Measurements from ENCODE around the gene CATSPERB. TPM values are rescaled to one million over a fixed set of nuclear protein-coding genes. Genes with fewer than 3 reads are reported as not detected.
"Not testable (repeated sequence)": the region's sequence is repeated elsewhere in the genome, so short reads cannot be mapped to it uniquely, and the experiment has no call there.

Gene CATSPERB
- total RNA-seq, 2 donors from 2014 or later = 1.2 to 2.3 TPM

DNA sequence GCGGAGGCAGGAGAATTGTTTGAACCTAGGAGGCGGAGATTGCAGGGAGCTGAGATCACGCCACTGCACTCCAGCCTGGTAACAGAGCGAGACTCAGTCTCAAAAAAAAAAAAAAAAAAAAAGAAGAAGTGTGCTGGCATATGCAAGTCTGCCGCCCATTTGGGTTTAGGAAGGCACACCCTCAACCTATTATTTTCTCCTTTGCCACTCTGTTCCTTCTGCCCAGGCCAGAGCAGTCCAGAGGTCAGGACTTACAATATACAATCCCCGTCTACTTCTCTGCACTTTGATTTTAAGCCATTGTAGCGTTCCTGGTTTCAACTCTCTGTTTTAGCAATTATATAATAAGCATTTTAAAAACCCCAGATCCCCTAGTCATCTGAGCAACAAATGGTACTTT is 39.8 kb downstream of the CATSPERB start:
- TF ChIP-seq POLR2AphosphoS5 (IDR thresholded peaks at IDR 0.05) (no peak), POLR2A (IDR thresholded peaks at IDR 0.05) (no peak)
- TF ChIP-seq, protein P1, sequence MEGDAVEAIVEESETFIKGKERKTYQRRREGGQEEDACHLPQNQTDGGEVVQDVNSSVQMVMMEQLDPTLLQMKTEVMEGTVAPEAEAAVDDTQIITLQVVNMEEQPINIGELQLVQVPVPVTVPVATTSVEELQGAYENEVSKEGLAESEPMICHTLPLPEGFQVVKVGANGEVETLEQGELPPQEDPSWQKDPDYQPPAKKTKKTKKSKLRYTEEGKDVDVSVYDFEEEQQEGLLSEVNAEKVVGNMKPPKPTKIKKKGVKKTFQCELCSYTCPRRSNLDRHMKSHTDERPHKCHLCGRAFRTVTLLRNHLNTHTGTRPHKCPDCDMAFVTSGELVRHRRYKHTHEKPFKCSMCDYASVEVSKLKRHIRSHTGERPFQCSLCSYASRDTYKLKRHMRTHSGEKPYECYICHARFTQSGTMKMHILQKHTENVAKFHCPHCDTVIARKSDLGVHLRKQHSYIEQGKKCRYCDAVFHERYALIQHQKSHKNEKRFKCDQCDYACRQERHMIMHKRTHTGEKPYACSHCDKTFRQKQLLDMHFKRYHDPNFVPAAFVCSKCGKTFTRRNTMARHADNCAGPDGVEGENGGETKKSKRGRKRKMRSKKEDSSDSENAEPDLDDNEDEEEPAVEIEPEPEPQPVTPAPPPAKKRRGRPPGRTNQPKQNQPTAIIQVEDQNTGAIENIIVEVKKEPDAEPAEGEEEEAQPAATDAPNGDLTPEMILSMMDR (IDR thresholded peaks at IDR 0.05) = no peak
- 90% methylated on average over 7 of the region's 7 CpGs for WGBS
- DNase-seq (ENCODE audit: low spot score) = no peak
- no peaks in the 10 kb centered on the region for H3K36me3 ChIP-seq
- H3K9me3 ChIP-seq = no peaks in the 10 kb centered on the region
- intact Hi-C loops (cut with DNase I) = no loop called here
- no peak overlapping the region for H3K4me3 ChIP-seq
- H3K4me1 ChIP-seq (replicated peaks) = no peaks in the 10 kb centered on the region
- H3K27me3 ChIP-seq (replicated peaks; ENCODE audit: insufficient read depth) = no peaks in the 10 kb centered on the region
- H3K27ac ChIP-seq = no peak overlapping the region

DNA sequence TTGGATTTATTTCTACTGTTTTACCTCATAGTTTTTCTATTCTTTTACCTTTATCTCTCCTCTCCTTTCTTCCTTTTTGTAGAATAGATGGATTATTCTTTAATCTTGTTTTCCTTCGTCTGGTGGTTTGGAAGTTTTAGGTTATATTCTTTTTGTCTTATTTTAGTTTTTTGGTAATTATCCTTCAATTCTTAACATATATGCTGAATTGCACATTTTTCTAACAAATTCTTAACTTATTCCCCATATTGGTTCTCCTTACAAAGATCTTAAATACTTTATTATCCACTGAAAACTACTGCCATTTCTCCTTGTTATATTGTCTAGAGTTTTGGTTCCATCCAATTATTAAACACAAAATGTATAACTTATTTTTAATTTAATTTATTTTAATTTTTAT is 42.3 kb downstream of the CATSPERB start:
- Histone ChIP-seq H3K27me3 (replicated peaks; ENCODE audit: insufficient read depth) (no peaks in the 10 kb centered on the region), H3K4me3 (no peak overlapping the region), H3K27ac (no peak overlapping the region), H3K4me1 (replicated peaks) (no peaks in the 10 kb centered on the region), H3K9me3 (no peaks in the 10 kb centered on the region), H3K36me3 (no peaks in the 10 kb centered on the region)
- intact Hi-C loops (cut with DNase I) = no loop called here
- no peak for DNase-seq (ENCODE audit: low spot score)
- TF ChIP-seq POLR2A (IDR thresholded peaks at IDR 0.05) (no peak), POLR2AphosphoS5 (IDR thresholded peaks at IDR 0.05) (no peak)
- TF ChIP-seq, protein P1 (IDR thresholded peaks at IDR 0.05) = no peak
- WGBS = 93% methylated on average over 1 of the region's 1 CpG

DNA sequence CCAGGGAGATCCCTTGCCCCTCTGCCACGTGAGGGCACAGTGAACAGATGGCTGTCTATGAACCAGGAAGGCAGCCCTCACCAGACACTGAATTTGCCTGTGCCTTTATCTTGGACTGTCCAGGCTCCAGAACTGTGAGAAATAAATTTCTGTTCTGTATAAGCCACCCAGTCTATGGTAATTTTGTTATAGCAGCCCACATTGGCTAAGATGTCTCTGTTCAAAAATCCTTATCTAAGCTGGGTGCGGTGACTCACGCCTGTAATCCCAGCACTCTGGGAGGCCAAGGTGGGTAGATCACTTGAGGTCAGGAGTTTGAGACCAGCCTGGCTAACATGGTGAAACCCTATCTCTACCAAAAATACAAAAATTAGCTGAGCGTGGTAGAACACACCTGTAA is 44.5 kb downstream of the CATSPERB start:
- WGBS = 86% methylated on average over 4 of the region's 4 CpGs
- H3K27ac ChIP-seq; H3K4me3 ChIP-seq; DNase-seq (ENCODE audit: low spot score); H3K4me1 ChIP-seq (replicated peaks); H3K9me3 ChIP-seq; H3K36me3 ChIP-seq; intact Hi-C loops (cut with DNase I); H3K27me3 ChIP-seq (replicated peaks; ENCODE audit: insufficient read depth): not testable (repeated sequence)

DNA sequence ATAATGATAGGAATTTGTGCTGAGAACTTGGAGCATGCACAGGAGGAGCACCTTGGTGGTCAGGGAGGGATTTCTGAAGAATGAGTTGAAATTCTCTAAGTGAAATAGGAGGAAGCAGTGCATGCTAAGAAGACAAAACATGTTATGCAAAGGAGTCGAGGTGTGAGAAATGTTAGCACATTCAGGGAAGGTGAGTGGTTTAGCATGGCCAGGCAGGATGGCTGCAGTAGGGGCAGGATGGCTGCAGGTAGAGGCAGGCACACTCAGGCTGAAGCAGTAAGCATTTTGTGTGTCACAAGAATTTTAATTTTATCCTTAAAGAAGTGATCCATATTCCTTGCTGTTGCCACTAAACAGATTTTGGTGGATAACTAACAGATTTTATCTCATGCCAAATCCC is 46.3 kb downstream of the CATSPERB start:
- no peak for DNase-seq (ENCODE audit: low spot score)
- Histone ChIP-seq H3K4me1 (replicated peaks) (no peaks in the 10 kb centered on the region), H3K9me3 (no peaks in the 10 kb centered on the region), H3K36me3 (no peaks in the 10 kb centered on the region), H3K4me3 (no peak overlapping the region), H3K27ac (no peak overlapping the region), H3K27me3 (replicated peaks; ENCODE audit: insufficient read depth) (no peaks in the 10 kb centered on the region)
- WGBS = 58% methylated on average over 1 of the region's 1 CpG
- no peak for TF ChIP-seq POLR2A (IDR thresholded peaks at IDR 0.05)
- no peak for TF ChIP-seq POLR2AphosphoS5 (IDR thresholded peaks at IDR 0.05)
- TF ChIP-seq, protein P1 (IDR thresholded peaks at IDR 0.05) = no peak
- intact Hi-C loops (cut with DNase I) = no loop called here

DNA sequence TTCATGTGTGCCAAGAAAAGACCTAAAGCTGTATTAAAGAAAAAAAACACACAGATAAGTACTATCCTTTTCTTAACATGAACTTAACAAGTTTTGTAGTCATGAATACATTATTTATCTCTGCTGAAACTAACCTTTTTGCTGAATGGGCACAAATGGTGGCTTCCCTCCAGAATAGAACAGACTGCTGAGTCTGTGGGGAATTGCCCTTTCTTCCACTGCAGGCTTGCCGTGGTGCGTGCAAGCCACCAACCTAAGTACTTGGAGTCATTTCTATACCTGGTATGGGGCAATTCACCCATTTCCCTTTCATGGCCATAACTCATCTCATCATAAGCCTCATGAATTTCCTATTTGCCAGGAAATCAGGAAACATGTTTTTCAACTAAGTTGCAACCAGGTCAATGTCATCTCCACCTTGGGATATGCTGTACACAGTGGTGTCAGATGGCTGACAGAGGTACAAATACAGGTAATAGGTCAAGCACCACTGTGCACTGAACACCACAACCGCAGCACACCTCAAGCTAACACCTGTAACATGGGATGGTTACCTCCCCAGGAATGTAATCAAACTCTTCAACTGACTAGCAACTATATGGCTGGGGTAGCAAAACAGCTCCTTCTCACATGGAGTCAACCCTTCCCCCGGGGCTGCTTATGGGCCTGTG is 49.9 kb downstream of the CATSPERB start:
- H3K27ac ChIP-seq = no peak overlapping the region
- WGBS = 96% methylated on average over 4 of the region's 4 CpGs
- no peaks in the 10 kb centered on the region for H3K9me3 ChIP-seq
- TF ChIP-seq, protein P1 (IDR thresholded peaks at IDR 0.05) = no peak
- TF ChIP-seq POLR2A (IDR thresholded peaks at IDR 0.05) = no peak
- TF ChIP-seq POLR2AphosphoS5 (IDR thresholded peaks at IDR 0.05) = no peak
- no peak overlapping the region for H3K4me3 ChIP-seq
- no peak for DNase-seq (ENCODE audit: low spot score)
- no peaks in the 10 kb centered on the region for H3K27me3 ChIP-seq (replicated peaks; ENCODE audit: insufficient read depth)
- no peaks in the 10 kb centered on the region for H3K4me1 ChIP-seq (replicated peaks)
- H3K36me3 ChIP-seq = no peaks in the 10 kb centered on the region
- intact Hi-C loops (cut with DNase I) = no loop called here
